ENCODE data around the gene OPTN. TPM values are rescaled to one million over a fixed set of nuclear protein-coding genes. Genes with fewer than 3 reads are reported as not detected.
"Not testable (repeated sequence)": the region's sequence is repeated elsewhere in the genome, so short reads cannot be mapped to it uniquely, and the experiment has no call there.

OPTN gene
- 10 to 100 TPM; 62.1 to 81.5 (median 73.7) TPM for total RNA-seq

DNA sequence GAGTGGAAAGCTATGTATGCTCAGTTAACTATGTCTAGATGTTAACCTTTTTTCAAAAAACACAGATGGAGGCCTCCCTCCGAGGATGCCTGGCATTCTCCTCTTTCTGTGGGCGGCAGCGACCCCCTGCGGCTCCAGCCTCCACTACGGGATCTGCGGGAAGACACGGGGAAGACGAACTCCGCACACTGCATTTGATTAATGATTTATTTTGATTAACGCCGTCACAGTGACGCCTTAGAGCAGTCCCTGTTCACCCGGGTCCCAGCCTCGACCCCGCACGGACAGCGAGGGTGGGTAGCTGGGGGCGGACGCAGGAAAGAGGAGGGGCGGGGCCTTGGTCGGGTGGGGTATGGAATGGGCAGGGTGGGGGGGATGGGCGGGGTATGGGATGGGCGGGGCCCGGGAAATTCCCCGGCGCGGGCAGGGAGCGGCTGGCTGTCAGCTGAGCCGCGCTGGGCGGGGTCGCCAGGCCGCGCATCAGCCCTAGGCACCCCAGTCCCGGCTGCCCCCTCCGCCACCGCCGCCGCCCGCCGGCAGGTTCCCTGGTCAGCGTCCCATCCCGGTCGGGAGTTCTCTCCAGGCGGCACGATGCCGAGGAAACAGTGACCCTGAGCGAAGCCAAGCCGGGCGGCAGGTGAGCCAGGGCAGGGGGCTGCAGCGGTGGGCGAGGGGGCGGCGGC lies at the start of gene OPTN:
Gene OPTN (plus strand): TSS at position 498 of the 683 bp plus-strand sequence. CDS start 8,960 bp downstream, outside the sequence.
- peak; percentile 69 to 82 for DNase-seq (ENCODE audit: low spot score in 2 of 2)
- WGBS, 2 donors = 0% methylated on average over 27 to 36 of the region's 54 CpGs
- TF ChIP-seq, protein P1, sequence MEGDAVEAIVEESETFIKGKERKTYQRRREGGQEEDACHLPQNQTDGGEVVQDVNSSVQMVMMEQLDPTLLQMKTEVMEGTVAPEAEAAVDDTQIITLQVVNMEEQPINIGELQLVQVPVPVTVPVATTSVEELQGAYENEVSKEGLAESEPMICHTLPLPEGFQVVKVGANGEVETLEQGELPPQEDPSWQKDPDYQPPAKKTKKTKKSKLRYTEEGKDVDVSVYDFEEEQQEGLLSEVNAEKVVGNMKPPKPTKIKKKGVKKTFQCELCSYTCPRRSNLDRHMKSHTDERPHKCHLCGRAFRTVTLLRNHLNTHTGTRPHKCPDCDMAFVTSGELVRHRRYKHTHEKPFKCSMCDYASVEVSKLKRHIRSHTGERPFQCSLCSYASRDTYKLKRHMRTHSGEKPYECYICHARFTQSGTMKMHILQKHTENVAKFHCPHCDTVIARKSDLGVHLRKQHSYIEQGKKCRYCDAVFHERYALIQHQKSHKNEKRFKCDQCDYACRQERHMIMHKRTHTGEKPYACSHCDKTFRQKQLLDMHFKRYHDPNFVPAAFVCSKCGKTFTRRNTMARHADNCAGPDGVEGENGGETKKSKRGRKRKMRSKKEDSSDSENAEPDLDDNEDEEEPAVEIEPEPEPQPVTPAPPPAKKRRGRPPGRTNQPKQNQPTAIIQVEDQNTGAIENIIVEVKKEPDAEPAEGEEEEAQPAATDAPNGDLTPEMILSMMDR (IDR thresholded peaks at IDR 0.05) = peak; percentile 58 to 74 (median 66)
- TF ChIP-seq POLR2A (IDR thresholded peaks at IDR 0.05) (peak; percentile 67 to 79), EP300 (IDR thresholded peaks at IDR 0.05) (peak in 1 of 2 donors; percentile 80)

DNA sequence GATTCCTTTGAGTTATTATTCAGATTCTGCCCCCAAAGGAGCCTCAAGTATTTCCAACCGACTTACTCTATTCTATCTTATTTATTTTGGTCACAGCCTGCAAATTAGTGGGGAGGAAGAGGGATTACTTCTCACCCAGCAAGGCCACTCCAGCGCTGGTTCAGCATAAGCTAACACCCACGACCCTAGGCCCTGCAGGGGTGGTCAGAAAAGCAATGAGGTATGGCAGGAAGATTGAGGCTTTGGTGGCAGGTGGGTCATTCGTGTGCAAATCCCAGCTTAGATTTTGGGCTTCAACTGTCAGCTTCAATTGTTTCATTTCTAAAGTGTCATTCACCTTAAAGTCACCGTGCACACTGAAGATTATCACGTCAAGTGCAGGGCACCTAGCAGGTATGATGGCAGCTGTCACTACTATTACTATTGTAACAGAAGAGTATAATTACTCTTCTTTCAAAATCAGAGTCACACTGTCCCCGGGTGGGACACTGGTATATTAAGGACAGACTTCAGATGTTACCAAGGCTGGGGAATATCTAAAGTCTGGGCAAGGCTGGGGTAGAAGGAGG lies 48.8 kb upstream of the OPTN start:
- 57 to 61% methylated on average over 7 of the region's 7 CpGs for WGBS, 2 donors
- DNase-seq (ENCODE audit: low spot score in 2 of 2) = no peak
- Histone ChIP-seq H3K27me3 (no peaks in the 10 kb centered on the region), H3K4me1 (peaks cover 0 to 3% (median 0%) of the 10 kb centered on the region in 4 donors), H3K4me3 (no peak overlapping the region), H3K36me3 (no peaks in the 10 kb centered on the region), H3K9me3 (peaks cover 0 to 3% (median 0%) of the 10 kb centered on the region in 4 donors), H3K27ac (no peak overlapping the region)
- TF ChIP-seq, protein P1 (IDR thresholded peaks at IDR 0.05) = no peak
- TF ChIP-seq EP300 (IDR thresholded peaks at IDR 0.05) = no peak
- no peak for TF ChIP-seq POLR2A (IDR thresholded peaks at IDR 0.05)

More for the DNA sequence above, at the start of gene OPTN:
- Histone ChIP-seq H3K36me3 (no peaks in the 10 kb centered on the region), H3K27me3 (no peaks in the 10 kb centered on the region), H3K4me1 (peaks cover 0 to 36% (median 5%) of the 10 kb centered on the region in 4 donors), H3K9me3 (no peaks in the 10 kb centered on the region), H3K27ac (peak within 1 kb of the TSS; percentile 95 to 99 (median 97)), H3K4me3 (peak within 1 kb of the TSS; percentile 78 to 94 (median 90))

DNA sequence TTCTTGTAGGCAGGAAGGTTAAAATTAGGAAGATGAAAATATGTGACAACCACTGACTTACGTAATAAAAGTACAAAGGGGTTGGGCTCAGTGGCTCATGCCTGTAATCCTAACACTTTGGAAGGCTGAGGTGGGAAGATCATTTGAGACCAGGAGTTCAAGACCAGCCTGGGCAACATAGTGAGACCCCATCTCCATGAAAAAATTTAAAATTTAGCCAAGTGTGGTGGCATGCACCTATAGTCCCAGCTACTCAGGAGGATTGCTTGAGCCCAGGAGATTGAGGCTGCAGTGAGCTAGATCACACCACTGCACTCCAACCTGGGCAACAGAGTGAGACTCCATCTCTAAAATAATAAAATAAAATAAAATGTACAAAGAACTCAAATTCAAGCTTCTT lies 46.8 kb upstream of the OPTN start:
- not testable (repeated sequence) for H3K4me3 ChIP-seq, H3K36me3 ChIP-seq

DNA sequence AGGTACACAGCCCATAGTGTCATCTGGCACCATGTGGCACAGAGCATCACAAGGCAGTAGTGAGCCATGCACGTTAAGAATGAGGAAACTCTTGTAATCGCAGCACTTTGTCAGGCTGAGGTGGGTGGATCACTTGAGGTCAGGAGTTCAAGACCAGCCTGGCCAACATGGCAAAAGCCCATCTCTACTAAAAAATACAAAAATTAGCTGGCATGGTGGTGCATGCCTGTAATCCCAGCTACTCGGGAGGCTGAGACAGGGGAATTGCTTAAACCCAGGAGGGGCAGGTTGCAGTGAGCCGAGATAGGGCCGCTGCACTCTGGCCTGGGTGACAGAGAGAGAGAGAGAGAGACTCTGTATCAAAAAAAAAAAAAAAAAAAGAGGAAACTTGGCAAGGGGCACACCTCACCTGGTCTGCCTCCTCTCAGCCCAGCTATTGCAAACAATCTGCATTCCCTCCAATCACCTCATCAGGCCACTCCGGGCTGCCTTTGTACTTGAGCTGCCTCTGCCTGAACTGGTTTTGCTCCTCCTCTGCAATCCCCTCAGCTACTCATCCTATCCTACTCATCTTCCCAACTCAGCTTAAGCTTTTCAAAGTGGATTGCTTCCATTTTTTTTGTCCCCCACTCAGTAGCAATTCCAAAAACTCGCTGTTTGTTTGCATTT lies 46.0 kb upstream of the OPTN start:
- Histone ChIP-seq H3K27me3 (no peaks in the 10 kb centered on the region), H3K9me3 (peaks cover 0 to 3% (median 0%) of the 10 kb centered on the region in 4 donors), H3K36me3 (no peaks in the 10 kb centered on the region), H3K4me3 (no peak overlapping the region), H3K27ac (no peak overlapping the region), H3K4me1 (peaks cover 0 to 3% (median 0%) of the 10 kb centered on the region in 4 donors)
- TF ChIP-seq, protein P1 (IDR thresholded peaks at IDR 0.05) = no peak
- no peak for TF ChIP-seq EP300 (IDR thresholded peaks at IDR 0.05)
- TF ChIP-seq POLR2A (IDR thresholded peaks at IDR 0.05) = no peak
- DNase-seq (ENCODE audit: low spot score in 2 of 2) = no peak
- WGBS, 2 donors = 80 to 81% methylated on average over 7 of the region's 7 CpGs

More for the DNA sequence above, 46.8 kb upstream of the OPTN start:
- not testable (repeated sequence) for DNase-seq (ENCODE audit: low spot score in 2 of 2); H3K27me3 ChIP-seq; H3K9me3 ChIP-seq; H3K4me1 ChIP-seq; H3K27ac ChIP-seq
- WGBS, 2 donors = 66 to 71% methylated on average over 1 of the region's 1 CpG
- peak in 1 of 2 donors; percentile 23 for TF ChIP-seq EP300 (IDR thresholded peaks at IDR 0.05)

DNA sequence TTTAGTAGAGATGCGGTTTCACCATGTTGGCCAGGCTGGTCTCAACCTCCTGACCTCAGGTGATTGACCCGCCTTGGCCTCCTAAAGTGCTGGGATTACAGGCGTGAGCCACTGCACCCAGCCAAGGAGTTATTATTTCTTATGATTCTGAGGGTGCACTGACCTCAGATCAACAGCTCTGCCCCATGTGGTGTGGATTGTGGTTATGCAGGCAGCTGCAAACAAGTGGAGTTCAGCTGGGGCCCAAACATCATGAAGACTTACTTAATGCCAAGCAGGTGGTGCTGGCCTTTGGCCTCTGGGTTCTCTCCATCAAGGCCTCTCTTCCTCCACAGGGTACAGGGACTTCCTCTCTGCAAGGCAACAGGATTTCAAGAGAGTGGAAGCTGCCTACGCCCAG lies 45.1 kb upstream of the OPTN start:
- Histone ChIP-seq H3K4me1 (no peaks in the 10 kb centered on the region), H3K36me3 (no peaks in the 10 kb centered on the region), H3K9me3 (peaks cover 0 to 3% (median 0%) of the 10 kb centered on the region in 4 donors), H3K27ac (no peak overlapping the region), H3K27me3 (no peaks in the 10 kb centered on the region), H3K4me3 (no peak overlapping the region)
- TF ChIP-seq EP300 (IDR thresholded peaks at IDR 0.05) (peak in 1 of 2 donors; percentile 33), POLR2A (IDR thresholded peaks at IDR 0.05) (no peak)
- TF ChIP-seq, protein P1 (IDR thresholded peaks at IDR 0.05) = no peak
- WGBS, 2 donors = 70 to 75% methylated on average over 4 of the region's 4 CpGs
- no peak for DNase-seq (ENCODE audit: low spot score in 2 of 2)
